Measurements from ENCODE around the gene JTB. TPM values are rescaled to one million over a fixed set of nuclear protein-coding genes. Genes with fewer than 3 reads are reported as not detected.

Gene JTB
- total RNA-seq, 4 donors from 2014 or later, result 145 to 213 (median 182) TPM

GRCh38 chr1:153973525-153973924 is 3.9 kb downstream of the JTB start:
- no peak for TF ChIP-seq EP300 (IDR thresholded peaks at IDR 0.05)
- TF ChIP-seq CTCF (IDR thresholded peaks at IDR 0.05), result no peak
- no peak for TF ChIP-seq POLR2AphosphoS5 (IDR thresholded peaks at IDR 0.05)
- no peak for TF ChIP-seq POLR2A (IDR thresholded peaks at IDR 0.05)
- WGBS, result 72% methylated on average over 7 of the region's 7 CpGs
- peaks cover 27% of the 10 kb centered on the region for H3K36me3 ChIP-seq
- H3K4me1 ChIP-seq, result peaks cover 22% of the 10 kb centered on the region
- H3K27ac ChIP-seq, result no peak overlapping the region
- no peak overlapping the region for H3K4me3 ChIP-seq
- DNase-seq (ENCODE audit: low spot score in 2 of 2), result no peak
- no peaks in the 10 kb centered on the region for H3K27me3 ChIP-seq
- H3K9me3 ChIP-seq, result no peaks in the 10 kb centered on the region

- Histone ChIP-seq H3K9me3 (no peaks in the 10 kb centered on the region), H3K27ac (no peak overlapping the region), H3K4me3 (no peak overlapping the region), H3K36me3 (peaks cover 27% of the 10 kb centered on the region), H3K27me3 (no peaks in the 10 kb centered on the region), H3K4me1 (peaks cover 23% of the 10 kb centered on the region)
- TF ChIP-seq CTCF (IDR thresholded peaks at IDR 0.05) (no peak), EP300 (IDR thresholded peaks at IDR 0.05) (no peak), POLR2AphosphoS5 (IDR thresholded peaks at IDR 0.05) (no peak), POLR2A (IDR thresholded peaks at IDR 0.05) (no peak)
- DNase-seq (ENCODE audit: low spot score in 2 of 2), result no peak
- WGBS, result 100% methylated on average over 3 of the region's 3 CpGs
Observed at GRCh38 chr1:153973071-153973470, 4.4 kb downstream of the JTB start.

- no peak overlapping the region for H3K27ac ChIP-seq
- H3K4me3 ChIP-seq, result no peak overlapping the region
- TF ChIP-seq POLR2A (IDR thresholded peaks at IDR 0.05) (no peak), POLR2AphosphoS5 (IDR thresholded peaks at IDR 0.05) (no peak), CTCF (IDR thresholded peaks at IDR 0.05) (no peak), EP300 (IDR thresholded peaks at IDR 0.05) (no peak)
- DNase-seq (ENCODE audit: low spot score in 2 of 2), result no peak
- H3K9me3 ChIP-seq, result no peaks in the 10 kb centered on the region
- H3K27me3 ChIP-seq, result no peaks in the 10 kb centered on the region
- whole genome bisulfite sequencing, result 98% methylated on average over 2 of the region's 2 CpGs
- H3K36me3 ChIP-seq, result peaks cover 27% of the 10 kb centered on the region
- H3K4me1 ChIP-seq, result peaks cover 23% of the 10 kb centered on the region
Observed at GRCh38 chr1:153970346-153970745, 7.1 kb downstream of the JTB start.

GRCh38 chr1:153968972-153969371 is 8.5 kb downstream of the JTB start:
- Histone ChIP-seq H3K4me3 (peak overlapping the region; percentile 52), H3K27ac (peak overlapping the region; percentile 93)

GRCh38 chr1:153968408-153968807 is 9.1 kb downstream of the JTB start:
- 0% methylated on average over 11 of the region's 13 CpGs for WGBS
- H3K9me3 ChIP-seq, result no peaks in the 10 kb centered on the region
- peak overlapping the region; percentile 93 for H3K27ac ChIP-seq
- DNase-seq (ENCODE audit: low spot score in 2 of 2), result no peak
- H3K4me1 ChIP-seq, result peaks cover 35% of the 10 kb centered on the region
- no peaks in the 10 kb centered on the region for H3K27me3 ChIP-seq
- H3K4me3 ChIP-seq, result peak overlapping the region; percentile 52
- TF ChIP-seq POLR2AphosphoS5 (IDR thresholded peaks at IDR 0.05), result no peak
- TF ChIP-seq CTCF (IDR thresholded peaks at IDR 0.05), result no peak
- H3K36me3 ChIP-seq, result peaks cover 9% of the 10 kb centered on the region

More at GRCh38 chr1:153968972-153969371, 8.5 kb downstream of the JTB start:
- Histone ChIP-seq H3K4me1 (peaks cover 32% of the 10 kb centered on the region), H3K9me3 (no peaks in the 10 kb centered on the region), H3K36me3 (peaks cover 15% of the 10 kb centered on the region), H3K27me3 (no peaks in the 10 kb centered on the region)
- DNase-seq (ENCODE audit: low spot score in 2 of 2), result no peak
- WGBS, result 92% methylated on average over 2 of the region's 2 CpGs
- TF ChIP-seq CTCF (IDR thresholded peaks at IDR 0.05) (no peak), POLR2A (IDR thresholded peaks at IDR 0.05) (no peak), POLR2AphosphoS5 (IDR thresholded peaks at IDR 0.05) (no peak), EP300 (IDR thresholded peaks at IDR 0.05) (no peak)
